H1 (cell line): ENCODE data around the gene CERS5. TPM values are rescaled to one million over a fixed set of nuclear protein-coding genes. Genes with fewer than 3 reads are reported as not detected.

Source experiments
- CTCF ChIA-PET: fragments of 300-600 bp; sonication (Branson Sonifier 250); formaldehyde crosslinking; loops from one replicate; lab custom pipeline; 2021; ENCODE audit not compliant: partially characterized antibody; lab: Charles Lee
- POLR2A ChIA-PET: fragments of 300-600 bp; sonication (Branson Sonifier 250); formaldehyde crosslinking; loops from one replicate; lab custom pipeline; 2021; ENCODE audit warnings: inconsistent platforms; ENCODE audit not compliant: partially characterized antibody; lab: Charles Lee
- DNase-seq, 2 experiments: peaks; one replicate each; pipeline versions ENCODE4 v3.0.0 to v3.0.0-alpha.2; 2010 to 2022; ENCODE audit warnings: low spot score in 2 of 2, low read depth in 1 of 2, mixed read lengths in 1 of 2
- FAIRE-seq: peaks from 2 replicates; lab custom pipeline; 2011; peaks lifted over from hg19 to GRCh38; lab: Jason Lieb, UNC
- H2AFZ ChIP-seq: 2 replicates; pipeline ENCODE4 v1.8.1; 2012; ENCODE audit warnings: low read length, inconsistent platforms
- H2AK5ac ChIP-seq: 2 replicates; pipeline ENCODE4 v1.6.1; 2013; ENCODE audit warnings: low read depth, low read length
- H2BK120ac ChIP-seq: replicated peaks from 2 replicates; pipeline ENCODE3; 2013; ENCODE audit warnings: low read depth, low read length, inconsistent platforms
- H2BK12ac ChIP-seq: 2 replicates; pipeline ENCODE4 v1.6.1; 2013; ENCODE audit warnings: low read depth, low read length
- H2BK15ac ChIP-seq: 2 replicates; pipeline ENCODE4 v1.6.1; 2013; ENCODE audit warnings: low read length
- H2BK20ac ChIP-seq: 2 replicates; pipeline ENCODE4 v1.6.1; 2013; ENCODE audit warnings: low read length
- H2BK5ac ChIP-seq: 2 replicates; pipeline ENCODE4 v1.6.1; 2013; ENCODE audit warnings: low read depth, low read length
- H3K14ac ChIP-seq: 2 replicates; pipeline ENCODE4 v1.6.1; 2013; ENCODE audit warnings: inconsistent platforms; ENCODE audit not compliant: insufficient read length
- H3K18ac ChIP-seq: 2 replicates; pipeline ENCODE4 v1.6.1; 2013; ENCODE audit warnings: low read length; ENCODE audit errors: extremely low read depth
- H3K23ac ChIP-seq: 2 replicates; pipeline ENCODE4 v1.6.1; 2013; ENCODE audit warnings: inconsistent platforms; ENCODE audit not compliant: insufficient read length
- H3K23me2 ChIP-seq: 2 replicates; pipeline ENCODE4 v1.6.1; 2013; ENCODE audit warnings: low read depth, low read length
- H3K27ac ChIP-seq: 2 replicates; pipeline ENCODE4 v1.6.1; 2011; ENCODE audit warnings: low read depth, low read length, inconsistent platforms
- H3K27me3 ChIP-seq, 4 experiments: replicated peaks in 1 of 4; 1 replicate in 1 of 4; 2 replicates in 3 of 4; pipeline versions ENCODE4 v1.6.1 to v1.8.1; 2011 to 2013; ENCODE audit warnings: low read length in 3 of 4, mild to moderate bottlenecking in 3 of 4, inconsistent platforms in 2 of 4, mixed read lengths in 2 of 4, moderate library complexity in 1 of 4; ENCODE audit not compliant: control insufficient read depth in 3 of 4, insufficient read depth in 3 of 4; ENCODE audit errors: extremely low read depth in 1 of 4
- H3K36me3 ChIP-seq, 4 experiments: 2 replicates each; pipeline versions ENCODE4 v1.6.1 to v1.8.1; 2011 to 2013; ENCODE audit warnings: mild to moderate bottlenecking in 4 of 4, low read length in 3 of 4, moderate library complexity in 2 of 4, control low read depth in 1 of 4, inconsistent platforms in 1 of 4; ENCODE audit not compliant: insufficient read depth in 4 of 4, control insufficient read depth in 2 of 4
- H3K4ac ChIP-seq: replicated peaks from 2 replicates; pipeline ENCODE3; 2013; ENCODE audit warnings: low read length, low read depth, mixed read lengths, inconsistent platforms; ENCODE audit not compliant: insufficient read length
- H3K4me1 ChIP-seq, 4 experiments: replicated peaks in 1 of 4; 1 replicate in 1 of 4; 2 replicates in 3 of 4; pipeline versions ENCODE4 v1.6.1 to v1.8.1; 2011 to 2013; ENCODE audit warnings: low read length in 3 of 4, inconsistent platforms in 2 of 4, mixed read lengths in 1 of 4; ENCODE audit not compliant: insufficient read depth in 4 of 4, control insufficient read depth in 3 of 4
- H3K4me2 ChIP-seq, 2 experiments: 2 replicates each; pipeline versions ENCODE4 v1.6.1 to v1.8.1; 2011 to 2013; ENCODE audit warnings: low read depth in 2 of 2, low read length in 2 of 2, control low read depth in 1 of 2, inconsistent platforms in 1 of 2, mild to moderate bottlenecking in 1 of 2; ENCODE audit not compliant: insufficient read depth in 1 of 2
- H3K4me3 ChIP-seq, 4 experiments: fragments of 200-600, 300-600 bp in 1 of 4; sonication (generic), shearing (Covaris generic), sonication (Bioruptor Twin) in 1 of 4; 2 replicates each; pipeline versions ENCODE4 v1.5.1 to v1.8.1; 2011 to 2016; ENCODE audit warnings: low read length in 4 of 4, low read depth in 3 of 4, control low read depth in 2 of 4, inconsistent platforms in 2 of 4, mild to moderate bottlenecking in 2 of 4, mixed read lengths in 1 of 4, moderate library complexity in 1 of 4; ENCODE audit not compliant: insufficient read depth in 2 of 4; ENCODE audit errors: extremely low read depth in 1 of 4
- H3K56ac ChIP-seq: replicated peaks from 2 replicates; pipeline ENCODE3; 2013; ENCODE audit warnings: low read depth, mild to moderate bottlenecking, mixed read lengths, low read length, inconsistent platforms; ENCODE audit not compliant: insufficient read length
- H3K79me1 ChIP-seq: 2 replicates; pipeline ENCODE4 v1.6.1; 2013; ENCODE audit warnings: low read depth, low read length, control low read depth
- H3K79me2 ChIP-seq, 2 experiments: 2 replicates each; pipeline versions ENCODE4 v1.6.1 to v1.8.1; 2012 to 2013; ENCODE audit warnings: low read length in 2 of 2, mild to moderate bottlenecking in 2 of 2, inconsistent platforms in 1 of 2; ENCODE audit not compliant: insufficient read depth in 2 of 2, control insufficient read depth in 1 of 2
- H3K9ac ChIP-seq, 4 experiments: replicated peaks in 1 of 4; 1 replicate in 1 of 4; 2 replicates in 3 of 4; pipeline versions ENCODE4 v1.6.1 to v1.8.1; 2011 to 2013; ENCODE audit warnings: low read depth in 3 of 4, low read length in 3 of 4, control low read depth in 2 of 4, mild to moderate bottlenecking in 2 of 4, moderate library complexity in 2 of 4, inconsistent platforms in 1 of 4; ENCODE audit errors: extremely low read depth in 1 of 4
- H3K9me3 ChIP-seq, 2 experiments: 2 replicates each; pipeline versions ENCODE4 v1.6.1 to v1.8.1; 2012 to 2013; ENCODE audit warnings: mild to moderate bottlenecking in 2 of 2, moderate library complexity in 2 of 2, control low read depth in 1 of 2, inconsistent platforms in 1 of 2, low read depth in 1 of 2, low read length in 1 of 2, mixed read lengths in 1 of 2; ENCODE audit not compliant: insufficient read depth in 2 of 2
- H4K20me1 ChIP-seq, 2 experiments: replicated peaks in 1 of 2; 2 replicates each; pipeline versions ENCODE3 to v1.8.1; 2011 to 2013; ENCODE audit warnings: inconsistent platforms in 2 of 2, low read length in 2 of 2, mild to moderate bottlenecking in 1 of 2; ENCODE audit not compliant: insufficient read depth in 2 of 2, control insufficient read depth in 1 of 2
- H4K5ac ChIP-seq: 2 replicates; pipeline ENCODE4 v1.6.1; 2013; ENCODE audit warnings: low read length, low read depth, mixed read lengths, inconsistent platforms; ENCODE audit not compliant: insufficient read length
- H4K8ac ChIP-seq: 2 replicates; pipeline ENCODE4 v1.8.0; 2013; ENCODE audit warnings: mild to moderate bottlenecking, moderate library complexity, low read length, inconsistent platforms; ENCODE audit not compliant: insufficient read depth; ENCODE audit errors: extremely low read depth
- H4K91ac ChIP-seq: replicated peaks from 2 replicates; pipeline ENCODE3; 2013; ENCODE audit warnings: low read length, mixed read lengths, inconsistent platforms; ENCODE audit not compliant: insufficient read length
- CREB1 ChIP-seq: IDR thresholded peaks from 2 replicates; pipeline ENCODE4 v1.6.1; 2012; ENCODE audit warnings: inconsistent platforms
- FOSL1 ChIP-seq: IDR thresholded peaks from 2 replicates; pipeline ENCODE4 v1.6.1; 2011; ENCODE audit warnings: mild to moderate bottlenecking, low read depth, low read length, moderate library complexity; ENCODE audit not compliant: insufficient read depth
- whole genome bisulfite sequencing, 2 experiments: shearing (Covaris generic) in 1 of 2; methylation state at CpG; one replicate each; pipeline versions ENCODE4 v1.1.6 to v1.1.7; 2013 to 2015; ENCODE audit warnings: low lambda C conversion rate in 2 of 2, mixed read lengths in 2 of 2, inconsistent platforms in 1 of 2, low coverage in 1 of 2, missing lambda C conversion rate in 1 of 2; ENCODE audit not compliant: insufficient replicate concordance in 2 of 2, insufficient coverage in 1 of 2, insufficient read length in 1 of 2; ENCODE audit errors: extremely low coverage in 1 of 2, missing lambda C conversion rate in 1 of 2; 5-methylcytosine and 5-hydroxymethylcytosine counted together
- polyA plus RNA-seq, 7 experiments: library from polyadenylated mRNA; depleted of rRNA in 3 of 7; stranded (reverse) in 5 of 7; unstranded in 2 of 7; fragments of >200 nt in 5 of 7; fragments of 200-250 nt in 2 of 7; gene quantifications; 1 replicate in 5 of 7; 2 replicates in 1 of 7; 4 replicates in 1 of 7; pipeline versions ENCODE4 v1.2.1 to v1.2.3, GENCODE V29; 2011 to 2013; ENCODE audit warnings: missing spikeins in 2 of 7, mixed read lengths in 2 of 7
- total RNA-seq: library from RNA; stranded (reverse); fragmentation: NEBNext Ultra II Directional; extraction: Animal tissue kit (Norgen Biotek cat#: 25700); gene quantifications from 2 replicates; pipeline ENCODE4 v1.2.1, GENCODE V29; 2021

Gene CERS5
- total and polyA plus RNA-seq, 2 of the 8 experiments (the other 6 are each of a cell fraction or from before 2014, with no cell fraction given) = 69.2 to 119 TPM

- no peak overlapping the region for H4K91ac ChIP-seq
- H2AK5ac ChIP-seq = no peak overlapping the region
- H3K9me3 ChIP-seq = no peaks in the 10 kb centered on the region
- no peak overlapping the region for H4K8ac ChIP-seq
- no peak overlapping the region for H3K9ac ChIP-seq
- H2BK15ac ChIP-seq = no peak overlapping the region
- H2BK120ac ChIP-seq = no peak overlapping the region
- FAIRE-seq (no peak), DNase-seq (no peak)
- no peak overlapping the region for H3K14ac ChIP-seq
- no peak overlapping the region for H3K27ac ChIP-seq
- H3K36me3 ChIP-seq = peaks cover 0 to 4% (median under 1%) of the 10 kb centered on the region in 4 experiments; a peak in 3 of 8 replicates
- H3K4ac ChIP-seq = no peak overlapping the region
- no peak overlapping the region for H2BK5ac ChIP-seq
- H3K4me3 ChIP-seq = no peak overlapping the region
- no peak overlapping the region for H4K5ac ChIP-seq
- no peak overlapping the region for H3K23ac ChIP-seq
- no peak overlapping the region for H2AFZ ChIP-seq
- 85% methylated on average over 6 of the region's 7 CpGs; no CpG with 5 or more reads in 1 of the 2 experiments for WGBS, 2 experiments
- POLR2A ChIA-PET = interaction anchor here (1.2 kb wide), 1 partner anchor 50 kb away, joined by 3 read pairs; no protein-coding TSS in a partner anchor
- no peak overlapping the region for H2BK12ac ChIP-seq
- no peak overlapping the region for H3K56ac ChIP-seq
- no peaks in the 10 kb centered on the region for H3K79me2 ChIP-seq
- H3K27me3 ChIP-seq = no peaks in the 10 kb centered on the region
- CTCF ChIA-PET = interaction anchor here (0.6 to 3.4 kb wide), 5 partner anchors 11 to 245 kb away, joined by 3 to 13 read pairs (median 3); no protein-coding TSS in a partner anchor
- H3K79me1 ChIP-seq = no peaks in the 10 kb centered on the region
- H3K23me2 ChIP-seq = no peaks in the 10 kb centered on the region
- no peak overlapping the region for H2BK20ac ChIP-seq
- no peak overlapping the region for H3K4me2 ChIP-seq
- no peak overlapping the region for H3K18ac ChIP-seq
- H4K20me1 ChIP-seq = no peaks in the 10 kb centered on the region
- H3K4me1 ChIP-seq = no peaks in the 10 kb centered on the region
- TF ChIP-seq CREB1 (no peak), FOSL1 (no peak)
These were observed 20.1 kb upstream of the CERS5 start for GRCh38 chr12:50187084-50187900.
